ENCODE data around the gene TSC2.

The TSC2 gene

DNA sequence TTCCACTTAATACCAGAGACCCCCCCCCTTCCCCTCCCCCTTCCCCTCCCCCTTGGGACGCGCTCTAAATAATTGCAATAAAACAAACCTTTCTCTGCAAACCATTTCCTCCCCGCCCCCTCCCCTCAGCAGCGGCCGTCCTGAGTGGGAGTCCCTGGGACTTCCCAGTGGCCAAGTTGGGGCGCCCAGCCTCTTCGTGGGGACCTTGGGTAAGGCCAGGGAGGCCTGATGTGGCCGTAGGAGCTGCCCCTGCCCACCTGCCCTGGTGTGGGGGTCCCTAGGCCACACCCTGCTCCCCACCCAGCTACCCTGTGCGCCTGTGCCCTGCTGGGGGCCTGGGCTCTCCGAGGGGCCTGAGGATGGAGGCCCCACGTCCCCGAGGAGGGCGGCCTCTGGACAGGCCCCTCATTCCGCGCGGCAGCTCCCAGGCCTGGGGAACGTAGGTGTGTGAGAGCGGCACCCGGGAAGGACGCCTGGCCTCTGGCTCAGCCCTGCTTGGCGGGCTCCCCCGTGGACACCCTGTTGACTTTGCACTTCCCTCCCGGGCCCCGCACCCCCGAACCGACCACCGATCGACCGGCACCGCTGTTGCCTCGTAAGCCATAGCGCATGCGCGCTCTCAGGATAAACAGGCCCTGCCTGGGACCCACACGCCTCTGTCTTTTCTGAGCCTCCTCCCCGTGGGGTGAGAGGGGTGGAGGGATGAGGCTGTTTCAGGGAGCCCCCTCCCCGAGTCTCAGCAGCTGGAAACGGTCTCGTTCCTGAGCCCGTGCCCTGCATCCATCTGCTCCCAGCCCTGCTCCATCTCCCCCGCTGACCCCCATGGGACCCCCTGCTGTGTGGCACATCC is 9.2 kb upstream of the TSC2 start:
- H3K4me3 ChIP-seq (replicated peaks; ENCODE audit: low read depth, low read length): no peak overlapping the region
- TF ChIP-seq, protein P1, sequence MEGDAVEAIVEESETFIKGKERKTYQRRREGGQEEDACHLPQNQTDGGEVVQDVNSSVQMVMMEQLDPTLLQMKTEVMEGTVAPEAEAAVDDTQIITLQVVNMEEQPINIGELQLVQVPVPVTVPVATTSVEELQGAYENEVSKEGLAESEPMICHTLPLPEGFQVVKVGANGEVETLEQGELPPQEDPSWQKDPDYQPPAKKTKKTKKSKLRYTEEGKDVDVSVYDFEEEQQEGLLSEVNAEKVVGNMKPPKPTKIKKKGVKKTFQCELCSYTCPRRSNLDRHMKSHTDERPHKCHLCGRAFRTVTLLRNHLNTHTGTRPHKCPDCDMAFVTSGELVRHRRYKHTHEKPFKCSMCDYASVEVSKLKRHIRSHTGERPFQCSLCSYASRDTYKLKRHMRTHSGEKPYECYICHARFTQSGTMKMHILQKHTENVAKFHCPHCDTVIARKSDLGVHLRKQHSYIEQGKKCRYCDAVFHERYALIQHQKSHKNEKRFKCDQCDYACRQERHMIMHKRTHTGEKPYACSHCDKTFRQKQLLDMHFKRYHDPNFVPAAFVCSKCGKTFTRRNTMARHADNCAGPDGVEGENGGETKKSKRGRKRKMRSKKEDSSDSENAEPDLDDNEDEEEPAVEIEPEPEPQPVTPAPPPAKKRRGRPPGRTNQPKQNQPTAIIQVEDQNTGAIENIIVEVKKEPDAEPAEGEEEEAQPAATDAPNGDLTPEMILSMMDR (IDR thresholded peaks at IDR 0.05; ENCODE audit: insufficient read depth, low read length, poor library complexity, severe bottlenecking): no peak
- no peaks in the 10 kb centered on the region for H3K27me3 ChIP-seq (replicated peaks; ENCODE audit: control insufficient read depth, insufficient read depth, low read length)
- no peak for DNase-seq (ENCODE audit: extremely low read depth, insufficient read length)
- no peaks in the 10 kb centered on the region for H3K36me3 ChIP-seq (ENCODE audit: control insufficient read depth, insufficient read depth, low read length)

DNA sequence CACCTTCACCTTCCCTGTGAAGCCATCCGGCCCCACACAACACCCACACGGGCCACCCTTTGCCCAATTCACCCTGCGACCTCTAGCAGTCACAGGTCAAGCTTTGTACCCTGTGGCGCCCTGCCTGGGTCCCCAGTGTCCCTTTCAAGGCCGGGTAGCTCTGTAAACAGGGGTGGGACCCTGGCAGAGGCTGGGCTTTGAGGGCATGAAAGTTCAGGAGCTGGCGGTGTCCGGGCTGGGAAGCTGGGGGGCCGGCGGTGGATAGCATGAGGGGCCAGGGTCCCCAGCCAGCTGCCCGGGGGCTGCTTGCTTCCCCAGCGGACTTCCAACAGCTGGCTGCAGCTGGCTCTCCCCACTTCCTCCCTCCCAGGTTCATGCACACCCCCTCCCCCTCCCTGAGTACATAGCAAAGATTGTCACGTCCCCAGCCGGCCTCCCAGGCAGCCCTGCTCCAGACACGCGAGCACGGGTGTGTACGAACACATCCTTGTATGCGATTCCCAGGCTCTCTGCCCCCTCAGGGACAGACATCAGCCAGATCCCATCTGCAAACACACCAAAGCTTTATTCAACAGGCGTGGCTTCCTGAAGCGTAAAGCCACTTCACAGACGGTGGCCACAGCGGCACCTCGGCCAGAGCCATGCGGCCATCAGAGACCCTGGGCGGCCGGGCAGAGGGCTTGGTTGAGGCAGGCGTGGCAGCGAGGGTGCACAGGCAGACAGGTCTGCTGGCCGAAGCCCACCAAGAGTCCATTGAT is 8.3 kb upstream of the TSC2 start:
- H3K36me3 ChIP-seq (ENCODE audit: control insufficient read depth, insufficient read depth, low read length): no peaks in the 10 kb centered on the region
- no peak for DNase-seq (ENCODE audit: extremely low read depth, insufficient read length)
- no peak overlapping the region for H3K4me3 ChIP-seq (replicated peaks; ENCODE audit: low read depth, low read length)
- no peaks in the 10 kb centered on the region for H3K27me3 ChIP-seq (replicated peaks; ENCODE audit: control insufficient read depth, insufficient read depth, low read length)
- TF ChIP-seq, protein P1 (IDR thresholded peaks at IDR 0.05; ENCODE audit: insufficient read depth, low read length, poor library complexity, severe bottlenecking): no peak

- Histone ChIP-seq H3K4me3 (replicated peaks; ENCODE audit: low read depth, low read length) (no peak overlapping the region), H3K27me3 (replicated peaks; ENCODE audit: control insufficient read depth, insufficient read depth, low read length) (no peaks in the 10 kb centered on the region), H3K36me3 (ENCODE audit: control insufficient read depth, insufficient read depth, low read length) (no peaks in the 10 kb centered on the region)
- TF ChIP-seq, protein P1 (IDR thresholded peaks at IDR 0.05; ENCODE audit: insufficient read depth, low read length, poor library complexity, severe bottlenecking): no peak
- DNase-seq (ENCODE audit: extremely low read depth, insufficient read length): no peak
These were observed 7.6 kb upstream of the TSC2 start for GRCh38 chr16:2040041-2040786.

GRCh38 chr16:2040787-2041522 is 6.8 kb upstream of the TSC2 start:
- Histone ChIP-seq H3K4me3 (replicated peaks; ENCODE audit: low read depth, low read length) (no peak overlapping the region), H3K36me3 (ENCODE audit: control insufficient read depth, insufficient read depth, low read length) (no peaks in the 10 kb centered on the region), H3K27me3 (replicated peaks; ENCODE audit: control insufficient read depth, insufficient read depth, low read length) (no peaks in the 10 kb centered on the region)
- no peak for DNase-seq (ENCODE audit: extremely low read depth, insufficient read length)
- TF ChIP-seq, protein P1 (IDR thresholded peaks at IDR 0.05; ENCODE audit: insufficient read depth, low read length, poor library complexity, severe bottlenecking): no peak
